ENCODE measurements around the gene MRNIP.

- TF ChIP-seq GATA2 (IDR thresholded peaks at IDR 0.05; ENCODE audit: low read depth, low read length): no peak
- no peak for TF ChIP-seq GATA3 (IDR thresholded peaks at IDR 0.05; ENCODE audit: low read depth, low read length)
These were observed 46.3 kb downstream of the MRNIP start for GRCh38 chr5:179812135-179812825.
